Sigmoid colon (tissue), 7 donors: ENCODE measurements around the gene TRAPPC5. TPM values are rescaled to one million over a fixed set of nuclear protein-coding genes. Genes with fewer than 3 reads are reported as not detected.

Experiments used
- DNase-seq: peaks from one replicate; pipeline ENCODE4 v3.0.0-alpha.2; 2019
- H3K27ac ChIP-seq, 4 donors: fragments of 200-600 bp; sonication (generic); one replicate each; pipeline ENCODE4 v1.5.1; 2016 to 2019; ENCODE audit warnings: mild to moderate bottlenecking in 1 of 4
- H3K27me3 ChIP-seq, 3 donors: fragments of 200-600 bp; sonication (generic); one replicate each; pipeline ENCODE4 v1.5.1; 2019; ENCODE audit warnings: mild to moderate bottlenecking in 1 of 3
- H3K36me3 ChIP-seq, 4 donors: fragments of 200-600 bp; sonication (generic); one replicate each; pipeline ENCODE4 v1.5.1; 2016 to 2019
- H3K4me1 ChIP-seq, 4 donors: fragments of 200-600 bp; sonication (generic); one replicate each; pipeline ENCODE4 v1.5.1; 2017 to 2019
- H3K4me3 ChIP-seq, 4 donors: fragments of 200-600 bp; sonication (generic); one replicate each; pipeline ENCODE4 v1.5.1; 2017 to 2019; ENCODE audit warnings: mild to moderate bottlenecking in 2 of 4, moderate library complexity in 1 of 4
- H3K9me3 ChIP-seq, 4 donors: fragments of 200-600 bp in 3 of 4; sonication (generic) in 3 of 4; one replicate each; pipeline versions ENCODE4 v1.5.1 to v1.6.1; 2013 to 2019
- EP300 ChIP-seq, 4 donors: sonication (generic); formaldehyde crosslinking; IDR thresholded peaks; one replicate each; pipeline ENCODE4 v1.6.1; 2017; ENCODE audit warnings: antibody characterized with exemption in 4 of 4
- POLR2A ChIP-seq, 2 donors: fragments of 450-650 bp; IDR thresholded peaks; one replicate each; pipeline ENCODE4 v1.6.1; 2016; ENCODE audit warnings: antibody characterized with exemption in 2 of 2, mild to moderate bottlenecking in 2 of 2, moderate library complexity in 2 of 2
- POLR2AphosphoS5 ChIP-seq, 4 donors: sonication (generic); formaldehyde crosslinking; IDR thresholded peaks; one replicate each; pipeline ENCODE4 v1.6.1; 2017; ENCODE audit warnings: antibody characterized with exemption in 4 of 4
- WGBS, 2 donors: extraction: QIAGEN DNeasy Blood & Tissue Kit; methylation state at CpG; one replicate each; pipeline ENCODE4 v1.1.7; 2013; 5-methylcytosine and 5-hydroxymethylcytosine counted together
- intact Hi-C: fragments of 100-400 bp; cut with DNase I; formaldehyde crosslinking; loops from one replicate; pipeline ENCODE4 v1.15.1; 2023
- polyA plus RNA-seq, 3 donors: library from polyadenylated mRNA; stranded (reverse); fragments of 200-250 nt; gene quantifications; one replicate each; pipeline ENCODE4 v1.2.3, GENCODE V29; 2013
- total RNA-seq, 4 donors: library from RNA; depleted of rRNA; stranded (reverse); fragments of >200 nt; gene quantifications; one replicate each; pipeline ENCODE4 v1.1.0, GENCODE V29; 2016
- TF ChIP-seq, protein P1 (sequence below), 4 experiments: fragments of 450-650 bp in 3 of 4; fragments of 200-600 bp in 1 of 4; IDR thresholded peaks; one replicate each; pipeline ENCODE4 v1.5.1; 2016 to 2019; ENCODE audit warnings: antibody characterized with exemption in 4 of 4, mild to moderate bottlenecking in 3 of 4, moderate library complexity in 2 of 4
- donor health status: healthy with polysubstance abuse.
- donor health status: Bipolar disorder and iron deficiency.
- donor health status: healthy.

TRAPPC5 gene
- total and polyA plus RNA-seq, 7 donors, result 32.8 to 89.6 (median 55.3) TPM

DNA sequence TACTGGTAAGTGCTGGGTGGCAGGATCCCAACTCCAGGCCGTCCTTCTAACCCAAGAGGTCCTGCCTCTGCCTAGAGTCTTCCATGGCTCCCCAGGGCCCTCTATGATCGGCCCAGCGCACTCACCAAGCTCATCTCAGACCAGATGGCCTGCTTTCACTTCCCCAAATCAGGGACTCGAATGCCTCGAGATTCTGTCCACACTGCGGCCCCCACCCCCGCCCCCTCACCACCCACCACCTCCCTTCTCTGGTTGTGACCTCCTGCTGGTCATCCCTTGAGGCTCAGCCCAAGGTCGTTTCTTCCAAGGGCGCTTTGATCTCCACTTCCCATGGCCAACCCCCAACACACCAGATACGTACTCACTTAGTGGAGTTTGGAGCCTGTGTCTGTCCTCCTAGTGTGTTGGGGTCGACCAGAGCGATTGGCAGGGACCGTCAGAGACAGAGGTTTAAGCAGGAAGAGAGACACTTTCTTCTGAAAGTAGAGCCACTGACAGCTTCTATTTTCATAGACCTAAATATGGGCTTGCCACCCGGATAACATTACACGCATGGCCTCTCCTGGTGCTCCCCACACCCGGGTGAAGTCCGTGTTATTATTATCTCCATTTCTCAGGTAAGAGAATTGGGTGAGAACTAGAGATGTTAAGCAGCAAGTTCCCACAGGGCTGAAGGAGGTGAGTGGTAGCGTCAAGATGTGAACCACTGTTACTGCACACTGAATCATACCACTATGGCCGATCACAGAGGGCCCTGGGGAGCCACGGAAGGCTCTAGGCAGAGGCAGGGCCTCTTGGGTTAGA is 21.2 kb downstream of the TRAPPC5 start, which contains the start of gene FCER2:
TSS of gene FCER2 (minus strand) at position 478 of the 804 bp plus-strand sequence. CDS start 2,371 bp downstream, outside the sequence.
- Histone ChIP-seq H3K27me3 (peaks cover 5 to 57% (median 35%) of the 10 kb centered on the region in 3 donors), H3K36me3 (no peaks in the 10 kb centered on the region), H3K4me3 (no peak within 1 kb of the TSS), H3K27ac (no peak within 1 kb of the TSS), H3K4me1 (no peaks in the 10 kb centered on the region), H3K9me3 (no peaks in the 10 kb centered on the region)
- DNase-seq, result no peak
- 52 to 55% methylated on average over 20 of the region's 20 CpGs for WGBS, 2 donors
- intact Hi-C loops, result no loop called here
- no peak for TF ChIP-seq EP300 (IDR thresholded peaks at IDR 0.05)

DNA sequence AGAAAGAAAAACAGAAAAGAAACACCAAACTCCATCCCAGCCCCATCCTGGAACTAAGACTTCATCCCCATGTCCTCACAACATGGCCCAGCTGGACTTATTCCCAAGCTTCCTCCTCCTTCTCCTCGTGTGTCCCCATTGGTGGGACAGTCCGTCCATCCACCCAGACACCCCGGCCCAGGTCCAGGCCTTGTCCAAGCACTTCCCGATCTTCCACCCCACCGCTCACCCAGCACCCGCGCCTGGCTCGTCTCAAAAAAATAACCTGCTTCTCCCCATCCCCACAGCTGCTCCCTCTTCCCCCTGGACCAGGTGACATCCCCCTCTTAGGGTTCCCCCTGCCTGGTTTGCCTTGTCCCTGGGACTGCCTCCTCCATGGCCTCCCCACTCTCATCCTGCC is 22.7 kb downstream of the TRAPPC5 start:
- WGBS, 2 donors, result 68 to 76% methylated on average over 8 of the region's 8 CpGs
- intact Hi-C loops, result no loop called here
- H3K27me3 ChIP-seq, result peaks cover 1 to 43% (median 21%) of the 10 kb centered on the region in 3 donors
- H3K9me3 ChIP-seq, result no peaks in the 10 kb centered on the region
- no peak overlapping the region for H3K4me3 ChIP-seq
- no peaks in the 10 kb centered on the region for H3K4me1 ChIP-seq
- H3K27ac ChIP-seq, result no peak overlapping the region
- H3K36me3 ChIP-seq, result no peaks in the 10 kb centered on the region
- TF ChIP-seq, protein P1, sequence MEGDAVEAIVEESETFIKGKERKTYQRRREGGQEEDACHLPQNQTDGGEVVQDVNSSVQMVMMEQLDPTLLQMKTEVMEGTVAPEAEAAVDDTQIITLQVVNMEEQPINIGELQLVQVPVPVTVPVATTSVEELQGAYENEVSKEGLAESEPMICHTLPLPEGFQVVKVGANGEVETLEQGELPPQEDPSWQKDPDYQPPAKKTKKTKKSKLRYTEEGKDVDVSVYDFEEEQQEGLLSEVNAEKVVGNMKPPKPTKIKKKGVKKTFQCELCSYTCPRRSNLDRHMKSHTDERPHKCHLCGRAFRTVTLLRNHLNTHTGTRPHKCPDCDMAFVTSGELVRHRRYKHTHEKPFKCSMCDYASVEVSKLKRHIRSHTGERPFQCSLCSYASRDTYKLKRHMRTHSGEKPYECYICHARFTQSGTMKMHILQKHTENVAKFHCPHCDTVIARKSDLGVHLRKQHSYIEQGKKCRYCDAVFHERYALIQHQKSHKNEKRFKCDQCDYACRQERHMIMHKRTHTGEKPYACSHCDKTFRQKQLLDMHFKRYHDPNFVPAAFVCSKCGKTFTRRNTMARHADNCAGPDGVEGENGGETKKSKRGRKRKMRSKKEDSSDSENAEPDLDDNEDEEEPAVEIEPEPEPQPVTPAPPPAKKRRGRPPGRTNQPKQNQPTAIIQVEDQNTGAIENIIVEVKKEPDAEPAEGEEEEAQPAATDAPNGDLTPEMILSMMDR (IDR thresholded peaks at IDR 0.05), result no peak
- TF ChIP-seq POLR2A (IDR thresholded peaks at IDR 0.05) (no peak), POLR2AphosphoS5 (IDR thresholded peaks at IDR 0.05) (no peak), EP300 (IDR thresholded peaks at IDR 0.05) (no peak)
- DNase-seq, result no peak

DNA sequence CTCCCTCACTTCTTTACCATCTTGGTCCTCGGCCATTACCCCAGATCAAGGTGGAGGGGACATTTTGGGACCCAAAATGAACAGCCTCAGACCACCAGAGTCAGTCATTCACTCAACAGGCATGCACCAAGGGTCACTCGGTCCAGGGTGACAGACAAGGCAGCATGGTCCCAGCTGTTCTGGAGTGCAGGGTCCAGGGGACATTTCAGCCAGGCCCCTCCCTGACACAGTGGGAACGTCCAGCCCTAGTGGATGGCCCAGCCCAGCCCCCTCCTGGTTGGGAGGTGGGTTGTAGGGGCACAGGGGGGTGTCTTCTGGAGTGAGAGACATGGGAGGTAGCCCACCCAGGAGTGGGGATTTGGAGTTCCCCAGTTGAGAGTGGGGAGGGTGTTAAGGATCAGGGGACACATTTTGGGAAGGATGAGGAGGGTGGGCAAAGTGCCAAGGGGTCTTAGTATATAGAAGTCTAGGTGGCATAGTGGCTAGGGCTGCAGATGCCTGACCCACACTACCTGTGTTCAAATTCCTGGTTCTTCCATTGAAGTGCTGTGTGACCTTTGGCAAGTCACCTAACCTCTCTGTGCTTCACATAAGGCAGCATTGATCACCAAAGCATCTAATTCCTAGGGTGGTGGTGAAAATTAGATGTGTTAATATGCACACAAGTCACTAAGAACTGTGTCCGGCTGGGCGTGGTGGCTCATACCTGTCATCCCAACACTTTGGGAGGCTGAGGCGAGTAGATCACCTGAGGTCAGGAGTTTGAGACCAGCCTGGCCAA is 23.8 kb downstream of the TRAPPC5 start:
- TF ChIP-seq EP300 (IDR thresholded peaks at IDR 0.05) (no peak), POLR2AphosphoS5 (IDR thresholded peaks at IDR 0.05) (no peak), POLR2A (IDR thresholded peaks at IDR 0.05) (no peak)
- TF ChIP-seq, protein P1 (IDR thresholded peaks at IDR 0.05), result no peak
- intact Hi-C loops, result no loop called here
- Histone ChIP-seq H3K4me1 (no peaks in the 10 kb centered on the region), H3K36me3 (no peaks in the 10 kb centered on the region), H3K27me3 (peaks cover 0 to 32% (median 9%) of the 10 kb centered on the region in 3 donors), H3K27ac (no peak overlapping the region), H3K4me3 (no peak overlapping the region), H3K9me3 (no peaks in the 10 kb centered on the region)
- WGBS, 2 donors, result 70 to 82% methylated on average over 6 of the region's 6 CpGs
- DNase-seq, result no peak

DNA sequence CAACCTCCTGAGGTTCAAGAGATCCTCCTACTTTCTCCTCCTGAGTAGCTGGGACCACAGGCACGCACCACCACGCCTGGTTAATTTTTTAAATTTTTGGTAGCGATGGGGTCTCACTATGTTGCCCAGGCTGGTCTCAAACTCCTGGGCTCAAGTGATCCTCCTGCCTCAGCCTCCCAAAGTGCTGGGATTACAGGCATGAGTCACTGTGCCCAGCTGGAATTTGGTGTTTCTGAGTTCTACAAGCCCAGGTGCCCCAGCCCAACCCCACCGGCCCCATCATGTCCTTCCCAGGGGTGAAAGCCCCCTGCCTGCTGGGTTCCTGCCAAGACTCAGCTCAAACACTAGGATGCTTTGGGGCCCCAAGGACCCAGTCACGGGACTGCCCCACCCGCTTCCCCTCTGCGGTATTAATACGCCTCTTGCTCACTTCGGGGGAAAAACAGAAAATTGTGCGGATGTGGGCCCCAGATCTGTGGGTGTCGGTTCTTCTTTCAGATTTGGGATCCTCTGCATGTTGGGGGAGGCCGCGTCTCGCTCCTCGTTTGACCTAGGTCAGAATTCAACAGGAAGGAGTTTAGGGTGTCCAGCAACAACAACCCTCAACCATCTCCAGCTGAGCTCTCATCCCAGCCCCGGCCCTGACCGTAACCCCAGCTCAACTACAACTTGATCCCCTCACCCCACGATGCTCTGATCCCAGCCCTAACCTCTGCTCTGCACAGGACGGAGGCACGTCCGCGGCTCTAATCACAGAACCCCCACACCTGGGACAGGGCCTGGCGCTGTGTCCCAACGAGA is 25.0 kb downstream of the TRAPPC5 start:
- no peaks in the 10 kb centered on the region for H3K9me3 ChIP-seq
- H3K36me3 ChIP-seq, result no peaks in the 10 kb centered on the region
- peak overlapping the region in 1 of 4 donors; percentile 31 for H3K27ac ChIP-seq
- H3K4me1 ChIP-seq, result no peaks in the 10 kb centered on the region
- DNase-seq, result peak; percentile 73
- intact Hi-C loops, result no loop called here
- no peak for TF ChIP-seq POLR2AphosphoS5 (IDR thresholded peaks at IDR 0.05)
- no peak for TF ChIP-seq POLR2A (IDR thresholded peaks at IDR 0.05)
- TF ChIP-seq, protein P1 (IDR thresholded peaks at IDR 0.05), result no peak
- no peak for TF ChIP-seq EP300 (IDR thresholded peaks at IDR 0.05)
- 38 to 57% methylated on average over 24 of the region's 24 CpGs for WGBS, 2 donors
- peaks cover 0 to 24% (median 0%) of the 10 kb centered on the region in 3 donors for H3K27me3 ChIP-seq
- H3K4me3 ChIP-seq, result no peak overlapping the region
